ENCODE results near the gene EFCAB8. TPM values are rescaled to one million over a fixed set of nuclear protein-coding genes. Genes with fewer than 3 reads are reported as not detected.
"Not testable (repeated sequence)": the region's sequence is repeated elsewhere in the genome, so short reads cannot be mapped to it uniquely, and the experiment has no call there.

The EFCAB8 gene
- total RNA-seq, 1 donor from 2014 or later = 0.96 TPM

DNA sequence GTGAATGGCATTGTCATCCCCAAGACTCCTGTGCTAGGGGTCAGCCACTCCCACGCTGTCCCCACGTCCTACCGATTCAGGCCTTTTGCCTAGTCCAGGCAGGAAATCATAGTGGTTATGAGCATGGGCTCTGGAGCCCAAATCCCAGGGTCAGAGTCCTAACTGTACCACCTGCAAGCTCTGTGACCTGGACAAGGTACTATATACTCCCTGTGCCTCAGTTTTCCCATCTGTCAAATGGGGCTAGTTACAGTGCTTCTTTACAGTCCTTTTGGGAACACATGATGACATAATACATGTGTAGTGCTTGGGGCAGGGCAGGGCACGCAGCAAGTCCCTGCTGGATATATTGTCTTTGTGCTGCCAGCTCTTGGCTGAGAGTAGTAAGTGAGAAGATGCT lies 27.2 kb downstream of the EFCAB8 start:
- DNase-seq (ENCODE audit: low spot score) = no peak

DNA sequence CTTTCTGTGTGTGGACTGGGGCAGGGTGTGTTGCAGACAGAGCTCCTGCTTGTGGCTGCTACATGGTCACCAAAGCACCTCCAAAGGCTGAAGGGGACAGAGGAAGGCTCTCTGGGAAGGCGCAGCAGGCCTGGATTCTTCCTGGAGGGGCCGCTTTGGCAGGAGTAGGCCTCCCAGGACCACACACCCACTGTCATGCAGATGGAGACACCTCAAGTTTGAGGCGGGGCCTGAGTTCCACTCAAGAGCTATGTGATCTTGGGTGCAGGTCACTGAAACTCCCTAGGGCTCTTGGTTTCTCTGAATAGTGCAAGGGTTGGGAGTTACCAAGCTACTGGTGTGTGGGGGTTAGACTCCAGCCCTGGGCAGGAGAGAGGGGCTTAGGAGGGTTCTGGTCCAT lies 27.9 kb downstream of the EFCAB8 start:
- no peak for DNase-seq (ENCODE audit: low spot score)

DNA sequence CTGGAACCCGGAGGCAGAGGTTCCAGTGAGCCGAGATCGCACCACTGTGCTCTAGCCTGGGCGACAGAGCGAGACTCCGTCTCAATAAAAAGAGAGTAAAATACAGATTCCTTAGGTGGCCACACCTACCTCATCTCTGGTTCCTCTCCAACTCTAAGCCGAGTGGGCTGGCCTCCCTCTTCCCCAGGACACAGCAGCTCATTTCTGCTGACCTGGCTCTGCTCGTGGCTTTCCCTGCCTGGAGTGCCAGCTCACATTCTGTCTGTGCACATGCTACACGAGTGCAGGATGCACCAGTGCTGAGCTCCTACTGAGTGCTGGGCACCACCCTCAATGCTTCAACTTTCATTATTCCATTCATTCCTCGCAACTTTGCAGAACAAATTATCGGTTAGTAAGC lies 28.8 kb downstream of the EFCAB8 start:
- peak; percentile 63 for DNase-seq (ENCODE audit: low spot score)

DNA sequence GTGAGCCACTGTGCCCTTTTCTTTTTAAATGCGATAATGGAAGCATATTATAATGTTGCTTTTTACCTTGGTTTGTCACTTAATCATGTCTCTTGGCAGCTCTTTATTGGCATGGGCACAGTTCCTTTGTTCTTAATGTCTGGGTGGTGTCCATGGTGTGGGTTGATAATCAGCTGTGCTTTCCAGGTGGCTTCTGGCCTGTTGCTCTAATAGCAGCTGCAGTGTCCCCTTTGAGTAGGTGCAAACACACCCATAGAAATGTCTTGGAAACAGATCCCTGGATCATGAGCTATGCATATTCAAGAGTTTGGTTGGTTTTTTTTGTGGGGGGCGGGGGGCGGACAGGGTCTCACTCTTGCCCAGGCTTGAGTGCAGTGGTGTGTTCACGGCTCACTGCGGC lies 29.9 kb downstream of the EFCAB8 start:
- DNase-seq (ENCODE audit: low spot score) = no peak

DNA sequence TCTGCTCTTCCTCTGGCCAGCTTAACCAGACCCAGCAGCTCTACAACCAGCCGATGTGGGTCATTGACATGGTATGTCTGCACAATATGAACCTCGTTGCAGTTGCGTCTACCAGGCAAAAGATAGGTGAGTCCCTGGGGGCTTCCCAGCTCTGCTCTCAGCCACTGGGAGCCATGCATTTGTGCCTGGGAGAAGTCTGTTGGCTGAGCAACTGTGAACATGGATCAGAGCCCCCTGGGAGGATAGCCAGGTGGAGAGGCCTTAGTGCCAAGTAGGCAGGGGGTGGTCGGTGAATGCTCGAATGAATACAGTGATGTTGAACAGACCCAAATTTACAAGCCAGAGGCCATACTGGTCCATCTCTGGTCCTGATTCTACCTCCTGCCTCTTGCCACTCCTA lies 30.6 kb downstream of the EFCAB8 start:
- no peak for DNase-seq (ENCODE audit: low spot score)

DNA sequence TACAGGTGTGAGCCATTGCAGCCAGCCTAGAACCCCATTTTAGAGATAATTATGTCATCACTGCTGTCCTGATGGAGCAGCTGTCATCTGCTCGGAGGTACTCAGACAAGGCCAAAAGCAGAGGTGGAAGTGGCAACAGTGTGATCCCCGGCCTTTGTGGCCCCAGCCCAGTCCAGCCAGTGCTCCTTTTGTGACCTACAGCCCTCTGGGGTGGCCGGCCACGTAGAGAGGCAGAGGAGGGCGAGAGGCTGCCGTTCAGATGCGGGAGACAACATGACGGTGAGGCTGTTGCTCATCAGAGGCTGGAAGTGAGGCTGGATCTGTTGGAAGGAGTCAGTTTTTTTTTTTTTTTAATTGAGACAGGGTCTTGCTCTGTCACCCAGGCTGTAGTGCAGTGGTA lies 32.8 kb downstream of the EFCAB8 start:
- no peak for DNase-seq (ENCODE audit: low spot score)

DNA sequence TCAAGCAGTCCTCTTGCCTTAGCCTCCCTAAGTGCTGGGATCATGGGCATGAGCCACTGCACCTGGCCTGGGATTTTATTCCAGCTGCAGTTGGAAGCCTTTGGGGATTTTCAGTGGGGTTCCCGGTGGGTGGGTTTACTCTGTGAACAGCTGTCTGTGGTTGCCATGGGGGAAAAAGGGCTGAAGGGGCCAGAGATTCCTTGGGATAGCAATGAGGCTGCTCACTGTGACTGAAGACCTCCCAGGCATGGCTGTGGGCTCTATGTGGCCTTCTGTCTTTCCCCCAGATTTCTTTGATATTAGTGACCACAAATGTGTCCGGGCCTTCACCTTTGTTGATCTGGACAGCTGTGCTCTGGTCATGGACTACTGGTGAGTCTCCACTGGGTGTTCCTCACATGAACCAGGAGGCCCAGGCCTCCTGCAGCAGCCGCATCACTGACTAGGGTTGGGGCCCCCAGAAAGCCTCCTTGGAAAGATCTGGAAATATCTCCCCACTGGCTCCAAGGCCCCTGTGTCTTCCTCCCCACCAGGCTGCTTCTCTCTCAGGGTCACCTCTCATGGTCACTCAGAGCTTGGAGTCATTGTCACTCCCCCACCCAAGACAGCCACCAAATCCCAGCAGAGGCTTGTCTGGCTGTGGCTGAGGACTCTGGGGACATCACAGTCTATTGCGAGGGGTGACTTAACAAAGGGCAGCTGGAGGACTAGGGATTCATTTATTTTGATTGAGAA lies 33.4 kb downstream of the EFCAB8 start:
- no peak for DNase-seq (ENCODE audit: low spot score)

DNA sequence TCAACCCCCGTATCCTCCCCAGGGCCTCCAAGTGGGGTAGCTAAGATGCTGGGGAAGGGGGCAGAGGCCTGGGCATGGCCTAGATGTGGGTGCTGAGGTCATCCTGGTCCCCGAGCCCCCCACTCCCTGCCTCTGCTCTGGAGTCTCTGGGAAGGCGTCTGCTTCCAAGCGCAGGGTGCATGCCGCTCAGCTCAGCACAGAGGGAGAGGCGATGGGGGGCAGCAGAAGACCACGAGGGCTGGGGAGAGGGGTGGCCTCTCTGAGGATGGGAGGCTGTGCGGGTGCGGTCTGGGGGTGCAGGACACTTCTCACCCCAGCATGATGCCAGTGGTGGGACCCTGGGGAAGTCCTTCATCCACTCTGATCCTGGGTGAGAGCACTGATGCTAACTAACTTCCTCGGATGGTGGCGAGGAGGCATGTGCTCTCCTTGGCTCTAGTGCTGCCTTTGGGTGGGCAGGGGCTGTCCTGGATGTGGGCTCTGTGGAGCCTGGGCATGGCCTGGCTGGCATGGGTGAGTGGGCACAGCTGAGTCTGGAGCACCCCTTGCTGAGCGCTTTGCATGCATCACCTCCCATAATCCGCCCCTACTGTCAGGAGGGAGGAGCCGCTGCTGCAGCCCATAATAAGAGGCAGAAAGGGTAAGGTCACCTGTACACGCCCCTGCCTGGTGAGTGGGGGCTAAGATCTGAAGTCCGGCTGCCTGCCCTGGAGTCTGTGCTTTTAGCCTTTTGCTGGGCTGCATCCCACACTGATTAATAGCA lies 34.7 kb downstream of the EFCAB8 start:
- no peak for DNase-seq (ENCODE audit: low spot score)

DNA sequence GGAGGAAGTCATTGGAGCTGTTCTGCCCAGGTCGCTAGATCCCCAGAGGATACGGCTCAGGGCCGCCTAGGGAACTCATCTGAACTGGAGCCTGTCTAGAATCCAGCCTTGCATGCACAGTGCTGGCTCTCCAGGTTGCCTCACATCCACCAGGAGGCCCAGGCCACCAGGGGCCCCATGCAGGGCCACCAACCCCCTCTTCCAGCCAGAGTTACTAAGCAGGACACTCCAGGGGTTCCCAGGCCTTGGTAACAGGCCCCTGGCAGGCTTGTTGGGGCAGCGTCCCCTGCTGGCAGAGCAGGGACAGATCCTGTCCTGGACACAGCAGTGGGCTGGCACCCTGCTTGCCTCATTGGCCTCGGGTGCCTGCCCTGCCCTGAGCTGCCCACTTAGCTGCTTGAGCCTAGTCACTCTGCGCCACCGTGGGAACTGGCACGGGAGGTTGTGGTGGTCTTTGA lies 35.3 kb downstream of the EFCAB8 start:
- DNase-seq (ENCODE audit: low spot score) = no peak

DNA sequence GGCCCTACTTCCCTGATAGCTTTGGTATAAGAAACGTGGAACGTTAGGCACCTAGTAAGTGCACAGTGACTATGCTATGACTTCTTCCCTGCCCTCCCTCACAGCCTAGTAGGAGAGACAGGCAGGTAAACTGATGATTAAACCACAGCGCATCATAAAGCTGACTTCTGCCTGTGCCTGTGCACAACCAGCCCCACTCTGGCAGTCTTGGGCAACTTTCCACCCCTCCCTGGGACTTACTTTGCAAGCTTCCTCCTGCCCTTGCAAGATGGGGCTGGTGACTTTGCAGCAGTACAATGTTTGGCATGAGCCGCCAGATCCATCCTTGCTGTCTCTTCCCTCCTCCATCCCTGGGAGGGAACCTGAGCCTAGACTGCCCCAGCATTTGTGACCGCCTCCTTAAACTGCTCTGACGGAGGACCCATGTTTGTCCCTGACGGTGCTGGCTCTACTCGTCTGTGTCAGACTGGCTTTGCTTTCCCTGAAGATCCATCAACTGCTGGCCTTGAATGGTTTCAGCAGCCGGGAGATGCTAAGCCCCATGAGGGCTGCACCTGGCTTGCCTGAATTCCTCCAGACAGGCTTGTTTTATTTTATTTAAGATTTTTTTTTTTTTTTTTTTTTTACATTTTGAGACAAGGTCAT lies 36.1 kb downstream of the EFCAB8 start:
- DNase-seq (ENCODE audit: low spot score) = no peak

DNA sequence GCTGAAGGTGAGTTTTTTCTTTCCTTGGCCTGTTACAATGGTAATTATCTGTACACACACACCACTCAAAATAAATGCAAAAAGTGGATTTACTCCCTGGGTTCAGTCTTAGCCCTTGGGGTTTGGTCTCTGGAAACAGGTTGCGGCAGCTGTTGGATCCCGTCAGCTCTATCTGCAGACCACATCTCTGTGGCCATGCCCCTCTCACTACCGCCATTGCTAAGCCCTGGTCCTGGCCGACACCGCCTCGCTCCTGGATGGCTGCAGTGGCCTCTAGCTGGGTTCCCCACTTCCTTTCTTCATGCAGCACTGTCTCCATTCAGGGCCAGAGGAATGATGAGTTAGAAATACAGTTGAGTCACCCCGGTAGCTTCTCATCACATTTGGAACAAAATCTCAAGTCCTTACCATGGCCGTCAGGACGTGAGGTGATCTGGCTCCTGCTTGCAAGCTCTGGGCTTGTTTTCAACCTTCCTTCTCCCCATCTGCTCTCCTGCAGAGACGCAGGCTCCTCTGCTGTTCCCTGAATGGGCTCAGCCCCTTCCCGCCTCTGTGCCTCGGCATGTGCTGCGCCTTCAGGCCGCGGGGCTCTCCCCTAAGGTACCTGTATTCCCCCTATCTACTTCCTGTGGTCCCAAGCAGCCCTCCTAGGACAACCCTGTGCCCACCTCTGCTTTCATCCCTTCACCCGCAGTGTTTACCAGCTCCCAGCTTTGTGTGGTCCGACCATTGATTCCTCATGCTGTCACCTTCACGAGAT lies 38.0 kb downstream of the EFCAB8 start:
- DNase-seq (ENCODE audit: low spot score) = no peak

DNA sequence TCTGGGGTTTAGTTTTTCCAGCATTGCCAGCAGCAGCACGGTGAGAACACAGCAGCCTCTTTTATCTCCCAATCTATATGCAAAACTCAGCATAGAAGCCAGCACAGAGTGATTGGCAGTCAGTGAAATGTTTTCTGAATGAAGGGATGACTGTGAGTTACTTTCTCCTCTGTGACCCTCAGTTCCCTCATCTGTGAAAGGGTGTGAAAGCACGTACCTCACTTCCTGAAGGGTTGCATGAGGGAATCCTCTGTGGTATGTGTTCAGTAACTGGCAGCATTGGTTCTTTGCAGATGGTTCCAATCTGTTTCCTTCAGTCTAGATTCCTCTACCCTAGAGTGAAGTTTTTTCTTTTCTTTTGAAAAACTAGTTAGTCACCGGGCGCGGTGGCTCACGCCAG lies 40.0 kb downstream of the EFCAB8 start:
- DNase-seq (ENCODE audit: low spot score) = no peak

DNA sequence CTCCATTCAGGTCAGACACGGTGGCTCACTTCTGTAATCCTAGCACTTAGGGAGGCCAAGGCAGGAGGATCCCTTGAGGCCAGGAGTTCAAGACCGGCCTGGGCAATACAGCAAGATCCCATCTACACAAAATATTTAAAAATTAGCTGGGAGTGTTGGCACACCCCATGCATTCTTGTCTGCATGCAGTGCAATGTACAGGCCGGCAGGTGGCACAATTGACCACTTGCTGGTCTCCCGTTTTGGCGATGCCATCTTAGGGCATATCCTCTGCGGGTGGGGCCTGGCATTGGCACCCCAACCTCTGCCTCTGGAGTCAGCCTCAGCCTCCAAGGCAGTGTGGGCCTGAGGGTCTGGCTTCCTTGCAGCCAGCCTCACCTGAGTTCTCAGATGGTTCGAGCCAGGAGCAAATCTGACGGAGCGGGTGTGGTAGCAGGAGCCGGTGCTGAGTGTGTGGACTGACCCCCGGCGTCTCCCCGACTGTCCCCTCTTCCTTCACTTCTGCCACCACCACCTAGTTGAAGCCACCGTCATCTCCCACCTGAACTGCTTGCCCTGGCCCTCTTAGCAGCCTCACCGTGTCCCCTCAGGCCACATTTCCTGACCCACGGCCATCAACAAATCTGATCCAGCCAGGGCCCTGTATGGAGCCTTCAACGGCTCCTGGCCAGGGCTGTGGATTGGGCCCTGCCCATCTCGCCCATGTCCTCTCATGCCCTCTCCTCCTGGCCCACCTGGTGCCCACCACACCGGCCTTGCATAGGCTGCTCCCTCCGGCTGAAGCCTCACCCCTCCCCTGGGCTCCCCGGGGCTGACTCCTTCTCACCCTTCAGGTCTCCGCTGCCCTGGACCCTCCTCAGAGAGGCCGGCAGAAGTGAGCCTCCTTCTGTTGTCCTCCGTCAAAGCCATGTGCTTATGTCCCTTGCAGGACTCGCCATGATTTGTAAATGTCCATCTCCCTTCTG lies 44.0 kb downstream of the EFCAB8 start:
- peak; percentile 24 for DNase-seq (ENCODE audit: low spot score)

DNA sequence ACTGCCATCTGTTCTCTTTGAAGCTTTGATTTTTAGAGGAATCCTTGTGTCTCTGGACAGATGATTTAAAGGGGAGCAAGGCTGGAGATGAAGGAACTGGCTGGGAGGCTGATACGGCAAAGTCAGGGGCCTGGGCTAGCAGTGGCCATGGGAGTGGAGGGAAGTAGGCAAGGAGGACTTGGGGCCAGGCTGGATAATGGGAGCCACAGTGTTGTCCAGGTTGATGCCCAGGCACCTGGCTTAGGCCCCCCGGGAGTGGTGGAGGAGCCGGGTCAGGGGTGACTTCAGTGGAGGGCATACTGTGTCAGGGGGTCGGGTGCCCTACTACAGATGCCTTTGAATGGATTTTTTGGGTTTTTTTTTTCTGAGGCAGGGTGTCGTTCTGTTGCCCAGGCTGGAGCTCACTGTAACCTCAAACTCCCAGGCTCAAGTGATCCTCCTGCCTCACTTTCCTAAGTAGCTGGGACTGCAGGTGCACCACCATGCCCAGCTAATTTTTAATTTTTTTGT lies 45.0 kb downstream of the EFCAB8 start:
- no peak for DNase-seq (ENCODE audit: low spot score)

DNA sequence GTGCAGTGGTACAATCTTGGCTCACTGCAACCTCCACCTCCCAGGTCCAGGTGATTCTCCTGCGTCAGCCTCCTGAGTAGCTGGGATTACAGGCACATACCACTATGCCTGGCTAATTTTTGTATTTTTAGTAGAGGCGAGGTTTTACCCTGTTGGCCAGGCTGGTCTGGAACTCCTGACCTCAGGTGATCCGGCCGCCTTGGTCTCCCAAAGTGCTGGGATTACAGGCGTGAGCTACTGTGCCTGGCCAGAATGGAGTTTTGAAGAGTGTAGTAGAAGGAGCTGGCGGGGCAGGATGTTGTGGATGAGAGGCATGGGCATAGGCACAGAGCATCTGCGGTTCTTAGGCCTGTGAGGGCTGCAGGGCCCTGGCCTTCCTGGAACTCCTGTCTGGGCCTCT lies 46.0 kb downstream of the EFCAB8 start:
- DNase-seq (ENCODE audit: low spot score) = not testable (repeated sequence)

DNA sequence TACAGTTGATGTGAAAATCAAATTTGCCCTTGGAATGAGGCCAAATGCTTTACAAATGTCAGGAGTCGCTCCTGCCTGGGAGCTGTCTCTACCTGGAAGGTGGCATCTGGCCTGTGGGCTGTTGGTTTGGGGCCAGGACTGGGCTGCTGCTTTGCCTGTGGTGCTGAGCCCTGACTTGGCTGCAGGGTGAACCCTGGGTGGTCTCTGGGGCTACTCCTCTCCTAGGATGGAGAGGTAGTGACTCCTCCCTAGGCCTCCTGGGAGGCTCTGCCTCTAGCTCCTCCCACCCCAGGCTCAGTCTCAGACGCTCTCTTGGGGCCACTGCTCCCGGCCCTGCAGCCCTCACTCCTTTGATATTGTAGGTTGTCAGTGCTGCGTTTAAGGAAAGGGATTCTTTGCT lies 47.5 kb downstream of the EFCAB8 start:
- DNase-seq (ENCODE audit: low spot score) = no peak

DNA sequence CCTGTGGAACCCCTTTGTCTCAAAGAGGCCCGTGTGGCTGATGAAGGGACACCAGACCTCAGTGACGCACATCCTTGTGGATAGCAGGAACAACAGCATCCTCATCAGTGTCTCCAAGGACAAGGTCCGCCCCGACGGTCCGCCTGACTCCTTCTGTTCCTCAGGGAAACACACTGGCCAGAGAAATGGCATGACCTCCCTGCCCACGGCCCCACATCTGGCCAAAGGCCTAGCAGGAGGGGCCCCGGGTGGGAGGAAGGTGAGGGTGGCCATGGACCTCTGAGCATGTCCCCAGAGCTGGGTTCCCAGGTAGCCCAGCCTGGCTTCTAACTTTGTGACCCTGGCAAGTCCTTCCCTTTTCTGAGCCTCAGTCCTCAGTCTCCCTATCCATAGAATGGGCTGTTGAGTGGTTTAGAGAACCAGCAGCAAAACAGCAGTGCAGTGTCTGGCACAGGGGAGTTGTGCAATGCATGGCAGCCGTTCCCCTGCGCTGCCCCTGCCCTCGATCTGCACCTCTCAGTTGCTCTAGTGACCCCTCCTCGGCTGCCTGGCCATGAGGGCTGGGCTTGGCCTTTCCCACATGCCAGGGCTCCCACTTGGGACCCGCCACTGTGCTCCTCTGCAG lies 48.3 kb downstream of the EFCAB8 start:
- no peak for DNase-seq (ENCODE audit: low spot score)

DNA sequence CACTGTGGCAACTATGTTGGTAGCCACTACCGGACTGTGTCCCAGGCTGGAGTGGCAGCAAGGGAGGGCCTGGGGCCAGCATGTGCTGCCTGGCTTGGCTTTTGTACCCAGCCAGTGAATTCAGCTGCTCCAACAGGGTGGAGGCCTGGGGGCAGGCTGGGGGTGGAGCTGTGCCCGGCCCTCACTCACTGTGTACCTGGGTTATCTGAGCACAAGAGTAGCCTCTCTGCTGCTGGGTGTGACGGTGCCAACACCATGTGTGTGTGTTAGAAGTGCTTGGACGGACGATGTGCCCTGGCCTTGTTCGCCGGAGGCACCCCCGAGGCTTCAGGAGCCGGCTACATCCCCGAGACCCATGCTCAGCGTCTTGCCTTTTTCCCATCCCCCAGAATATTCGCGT lies 49.2 kb downstream of the EFCAB8 start:
- DNase-seq (ENCODE audit: low spot score) = no peak

DNA sequence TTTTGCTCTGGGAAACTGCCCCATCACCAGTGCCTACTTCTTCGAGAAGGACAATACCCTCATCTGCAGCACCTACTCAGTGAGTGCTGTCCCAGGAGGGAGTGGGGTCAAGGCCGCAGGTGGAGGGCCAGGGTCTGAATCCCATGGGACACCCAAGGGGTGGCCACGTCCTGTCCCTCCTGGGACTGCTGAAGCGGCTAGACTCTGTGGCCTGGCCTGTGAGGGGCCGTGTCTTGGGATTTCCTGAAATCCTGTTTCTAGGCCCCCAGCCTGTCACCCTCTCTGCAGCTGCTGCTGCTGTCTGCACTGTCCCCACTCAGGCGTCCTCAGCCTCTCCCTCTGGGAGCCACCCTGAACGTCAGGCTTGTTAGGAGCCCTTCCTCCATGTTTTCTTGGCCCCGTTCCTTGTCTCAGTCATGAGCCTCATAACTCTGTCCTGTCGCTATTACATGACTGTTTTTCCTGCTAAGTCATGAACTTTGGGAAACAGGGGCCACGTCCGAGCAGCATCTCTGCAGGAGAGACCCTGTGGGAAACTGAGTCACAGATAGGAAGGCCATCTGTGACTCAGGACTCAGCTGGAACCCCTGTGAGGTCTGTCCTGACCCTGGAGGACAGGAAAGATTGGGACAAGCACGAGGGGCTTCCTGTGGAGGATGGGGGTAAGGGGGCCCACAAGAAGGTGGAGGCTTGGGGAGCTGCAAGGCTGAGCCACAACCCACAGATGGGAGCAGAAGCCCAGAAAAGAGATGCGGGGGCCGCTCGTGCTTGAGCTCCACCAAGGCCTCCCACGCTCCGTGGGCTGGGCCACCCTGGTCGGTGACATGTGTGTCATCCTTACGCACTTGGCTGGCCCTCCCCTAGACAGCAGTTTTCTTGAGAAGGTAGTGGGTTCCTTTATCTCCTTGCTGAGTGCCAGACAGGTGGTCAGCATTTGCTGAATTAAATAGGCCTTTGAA lies 49.9 kb downstream of the EFCAB8 start:
- DNase-seq (ENCODE audit: low spot score) = no peak

All from umbilical cord (tissue), 2 donors.